DND-41 (cell line): ENCODE results near the gene SDHB.

Experiments
- ATAC-seq: fragments of 200-7000 bp; cut with Tn5 transposase; 3 replicates; pipeline ENCODE4 v1.9.1; 2021; ENCODE audit warnings: low read depth; ENCODE audit not compliant: insufficient read depth
- DNase-seq: peaks from one replicate; pipeline ENCODE4 v3.0.0-alpha.2; 2020
- H2AFZ ChIP-seq: 2 replicates; pipeline ENCODE4 v1.6.0; 2012; ENCODE audit warnings: low read depth, low read length
- H3K27ac ChIP-seq: 2 replicates; pipeline ENCODE4 v1.5.1; 2012; ENCODE audit warnings: low read length, inconsistent platforms
- H3K27me3 ChIP-seq: fragments of 200-600 bp; sonication (generic); 2 replicates; pipeline ENCODE4 v1.6.0; 2012; ENCODE audit warnings: low read length, mild to moderate bottlenecking, inconsistent platforms; ENCODE audit not compliant: insufficient read depth, poor library complexity
- H3K36me3 ChIP-seq: 2 replicates; pipeline ENCODE4 v1.5.1; 2012; ENCODE audit warnings: low read length, inconsistent platforms; ENCODE audit not compliant: insufficient read depth
- H3K4me1 ChIP-seq: 2 replicates; pipeline ENCODE4 v1.5.1; 2012; ENCODE audit warnings: mild to moderate bottlenecking, low read length; ENCODE audit not compliant: insufficient read depth
- H3K4me2 ChIP-seq: 2 replicates; pipeline ENCODE4 v1.6.0; 2012; ENCODE audit warnings: mild to moderate bottlenecking, moderate library complexity, low read length, inconsistent platforms; ENCODE audit not compliant: insufficient read depth
- H3K4me3 ChIP-seq, 2 experiments: fragments of 200-600 bp in 1 of 2; shearing (Covaris generic) in 1 of 2; 2 replicates each; pipeline ENCODE4 v1.5.1; 2012 to 2016; ENCODE audit warnings: inconsistent platforms in 2 of 2, low read length in 2 of 2, mild to moderate bottlenecking in 2 of 2, low read depth in 1 of 2, moderate library complexity in 1 of 2
- H3K79me2 ChIP-seq: 2 replicates; pipeline ENCODE4 v1.6.0; 2012; ENCODE audit warnings: low read length, inconsistent platforms; ENCODE audit not compliant: insufficient read depth
- H3K9ac ChIP-seq: 2 replicates; pipeline ENCODE4 v1.6.0; 2012; ENCODE audit warnings: low read depth, mild to moderate bottlenecking, inconsistent platforms, low read length, moderate library complexity
- H3K9me3 ChIP-seq: 2 replicates; pipeline ENCODE4 v1.5.1; 2012; ENCODE audit warnings: low read length, moderate library complexity, mild to moderate bottlenecking, inconsistent platforms; ENCODE audit not compliant: insufficient read depth, severe bottlenecking
- H4K20me1 ChIP-seq: 2 replicates; pipeline ENCODE4 v1.6.0; 2012; ENCODE audit warnings: low read length; ENCODE audit not compliant: insufficient read depth
- CTCF ChIP-seq: IDR thresholded peaks from 2 replicates; pipeline ENCODE4 v1.5.1; 2012; ENCODE audit warnings: borderline replicate concordance, low read length, moderate library complexity, mild to moderate bottlenecking; ENCODE audit not compliant: poor library complexity, severe bottlenecking; ENCODE audit errors: extremely low read depth
- EZH2 ChIP-seq: IDR thresholded peaks from 3 replicates; pipeline ENCODE4 v1.6.1; 2012; ENCODE audit warnings: borderline replicate concordance, low read depth, mild to moderate bottlenecking, moderate library complexity, low read length, inconsistent platforms; ENCODE audit not compliant: severe bottlenecking

SDHB gene

GRCh38 chr1:17068789-17069188 is 15.0 kb upstream of the SDHB start:
- Histone ChIP-seq H3K27ac (no peak overlapping the region), H3K79me2 (no peaks in the 10 kb centered on the region), H3K4me2 (no peak overlapping the region), H3K4me1 (no peaks in the 10 kb centered on the region), H3K27me3 (no peaks in the 10 kb centered on the region), H3K36me3 (no peaks in the 10 kb centered on the region), H3K9ac (no peak overlapping the region), H2AFZ (no peak overlapping the region), H3K4me3 (no peak overlapping the region), H4K20me1 (no peaks in the 10 kb centered on the region), H3K9me3 (peaks cover 3% of the 10 kb centered on the region)
- DNase-seq (no peak), ATAC-seq (no peak)
- TF ChIP-seq EZH2 = no peak
- no peak for TF ChIP-seq CTCF

- DNase-seq (no peak), ATAC-seq (no peak)
- Histone ChIP-seq H2AFZ (no peak overlapping the region), H3K4me3 (no peak overlapping the region), H3K79me2 (no peaks in the 10 kb centered on the region), H3K4me1 (no peaks in the 10 kb centered on the region), H3K9ac (no peak overlapping the region), H4K20me1 (no peaks in the 10 kb centered on the region), H3K36me3 (no peaks in the 10 kb centered on the region), H3K27me3 (no peaks in the 10 kb centered on the region), H3K9me3 (peaks cover 3% of the 10 kb centered on the region), H3K27ac (no peak overlapping the region), H3K4me2 (no peak overlapping the region)
- TF ChIP-seq EZH2 = no peak
- TF ChIP-seq CTCF = no peak
Observed at GRCh38 chr1:17067465-17068240, 13.8 kb upstream of the SDHB start.

GRCh38 chr1:17067069-17067426 is 13.2 kb upstream of the SDHB start:
- Histone ChIP-seq H3K4me1 (no peaks in the 10 kb centered on the region), H2AFZ (no peak overlapping the region), H3K9me3 (peaks cover 3% of the 10 kb centered on the region), H3K36me3 (no peaks in the 10 kb centered on the region), H3K4me3 (no peak overlapping the region), H3K27ac (no peak overlapping the region), H4K20me1 (no peaks in the 10 kb centered on the region), H3K27me3 (no peaks in the 10 kb centered on the region), H3K4me2 (no peak overlapping the region), H3K79me2 (no peaks in the 10 kb centered on the region), H3K9ac (no peak overlapping the region)
- DNase-seq = no peak
- ATAC-seq = no peak
- no peak for TF ChIP-seq CTCF
- TF ChIP-seq EZH2 = no peak
